ENCODE data around the gene ITPR1. TPM values are rescaled to one million over a fixed set of nuclear protein-coding genes. Genes with fewer than 3 reads are reported as not detected.

Gene ITPR1
- total RNA-seq, 2 donors from 2014 or later, result 5.9 TPM

DNA sequence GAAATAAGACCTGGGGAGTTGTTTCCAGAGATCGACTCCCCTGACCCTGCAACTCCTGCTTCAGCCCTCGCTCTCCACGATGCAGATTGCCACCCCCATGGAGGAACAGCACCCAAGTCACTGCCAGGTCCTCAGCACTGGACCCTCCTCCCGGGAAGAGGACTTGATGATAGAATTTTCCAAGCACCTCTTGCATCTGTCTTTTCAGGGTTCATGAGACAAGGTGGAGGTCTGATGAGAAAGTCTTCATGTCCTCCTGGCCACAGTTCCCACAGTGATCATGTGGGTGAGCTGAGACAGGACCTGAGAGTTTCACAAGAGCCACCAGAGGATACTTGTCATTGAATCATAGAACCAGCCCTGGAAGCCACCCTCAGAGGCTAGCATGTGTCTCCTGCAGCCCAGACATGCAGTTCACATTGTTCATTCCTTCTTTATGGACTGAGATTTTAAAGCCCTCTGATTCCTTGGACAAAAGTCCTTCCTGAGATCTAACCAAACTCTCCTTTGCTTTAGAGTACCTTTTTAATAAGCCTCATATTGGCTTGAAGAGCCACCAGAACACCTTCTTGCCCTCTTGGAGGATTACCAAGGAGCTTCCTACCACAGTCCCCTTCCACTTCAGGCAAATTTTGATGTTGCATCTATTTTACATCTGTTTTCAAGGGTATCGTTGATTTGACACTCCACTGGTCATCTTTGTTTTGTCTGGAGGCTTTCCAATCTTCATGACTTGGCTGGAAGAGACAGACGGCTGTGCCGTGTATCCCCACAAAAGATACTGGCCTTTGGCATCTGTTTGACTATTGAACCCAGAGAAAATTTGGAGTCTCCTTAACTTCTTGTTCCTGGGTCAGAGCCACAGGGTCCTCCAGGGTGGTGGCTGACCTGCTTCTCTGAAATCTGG is 261.3 kb downstream of the ITPR1 start:
- H3K9me3 ChIP-seq (ENCODE audit: control insufficient read depth, low read length), result no peaks in the 10 kb centered on the region
- peaks cover 16% of the 10 kb centered on the region for H3K4me1 ChIP-seq (ENCODE audit: control insufficient read depth, insufficient read depth, low read length)
- Mint-ChIP-seq H3K27me3 (ENCODE audit: insufficient read depth) (peaks cover 19% of the 10 kb centered on the region), H3K36me3 (ENCODE audit: low read depth) (no peaks in the 10 kb centered on the region), H3K4me3 (no peak overlapping the region), H3K27ac (no peak overlapping the region), H3K4me1 (peaks cover 50% of the 10 kb centered on the region), H3K9me3 (no peaks in the 10 kb centered on the region)
- H3K27ac ChIP-seq (ENCODE audit: low read depth, low read length), result no peak overlapping the region
- H3K27me3 ChIP-seq (ENCODE audit: control insufficient read depth, insufficient read depth, low read length, poor library complexity, severe bottlenecking), result peaks cover 4% of the 10 kb centered on the region
- H3K9ac ChIP-seq (ENCODE audit: extremely low read depth, low read length, poor library complexity, severe bottlenecking), result no peak overlapping the region
- H3K36me3 ChIP-seq (ENCODE audit: control insufficient read depth, insufficient read depth, low read length), result no peaks in the 10 kb centered on the region
- DNase-seq, result no peak
- WGBS, 2 experiments (ENCODE audit: insufficient coverage in 1 of 2, insufficient read length in 1 of 2), result 93 to 94% methylated on average over 4 to 7 of the region's 7 CpGs
- H3K4me3 ChIP-seq (ENCODE audit: low read length), result no peak overlapping the region
- TF ChIP-seq, protein P1, sequence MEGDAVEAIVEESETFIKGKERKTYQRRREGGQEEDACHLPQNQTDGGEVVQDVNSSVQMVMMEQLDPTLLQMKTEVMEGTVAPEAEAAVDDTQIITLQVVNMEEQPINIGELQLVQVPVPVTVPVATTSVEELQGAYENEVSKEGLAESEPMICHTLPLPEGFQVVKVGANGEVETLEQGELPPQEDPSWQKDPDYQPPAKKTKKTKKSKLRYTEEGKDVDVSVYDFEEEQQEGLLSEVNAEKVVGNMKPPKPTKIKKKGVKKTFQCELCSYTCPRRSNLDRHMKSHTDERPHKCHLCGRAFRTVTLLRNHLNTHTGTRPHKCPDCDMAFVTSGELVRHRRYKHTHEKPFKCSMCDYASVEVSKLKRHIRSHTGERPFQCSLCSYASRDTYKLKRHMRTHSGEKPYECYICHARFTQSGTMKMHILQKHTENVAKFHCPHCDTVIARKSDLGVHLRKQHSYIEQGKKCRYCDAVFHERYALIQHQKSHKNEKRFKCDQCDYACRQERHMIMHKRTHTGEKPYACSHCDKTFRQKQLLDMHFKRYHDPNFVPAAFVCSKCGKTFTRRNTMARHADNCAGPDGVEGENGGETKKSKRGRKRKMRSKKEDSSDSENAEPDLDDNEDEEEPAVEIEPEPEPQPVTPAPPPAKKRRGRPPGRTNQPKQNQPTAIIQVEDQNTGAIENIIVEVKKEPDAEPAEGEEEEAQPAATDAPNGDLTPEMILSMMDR (conservative IDR thresholded peaks at IDR 0.05), result no peak

DNA sequence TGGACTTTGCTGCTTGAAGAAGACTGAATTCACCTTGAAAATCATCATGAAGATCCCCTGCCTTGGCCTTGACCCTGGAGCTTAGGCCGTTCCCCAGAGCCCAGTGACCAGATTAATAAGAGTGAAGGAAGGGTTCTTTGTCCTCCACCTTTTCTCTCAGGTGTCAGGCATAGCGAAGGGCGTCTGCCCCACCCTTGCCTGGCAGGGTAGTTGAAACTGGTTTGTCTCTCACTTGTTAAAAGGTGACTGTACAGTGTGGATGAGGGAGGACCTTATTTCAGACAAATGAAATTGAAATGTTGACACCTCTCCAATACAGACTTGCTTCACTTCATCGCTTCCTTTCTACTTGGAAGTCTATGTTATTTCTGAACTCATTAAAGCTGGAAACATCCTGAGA is 262.4 kb downstream of the ITPR1 start:
- DNase-seq, result no peak
- TF ChIP-seq, protein P1 (conservative IDR thresholded peaks at IDR 0.05), result no peak
- H3K36me3 Mint-ChIP-seq (ENCODE audit: low read depth), result no peaks in the 10 kb centered on the region
- Histone ChIP-seq H3K27ac (ENCODE audit: low read depth, low read length) (no peak overlapping the region), H3K9ac (ENCODE audit: extremely low read depth, low read length, poor library complexity, severe bottlenecking) (no peak overlapping the region), H3K4me3 (ENCODE audit: low read length) (no peak overlapping the region), H3K27me3 (ENCODE audit: control insufficient read depth, insufficient read depth, low read length, poor library complexity, severe bottlenecking) (peaks cover 4% of the 10 kb centered on the region), H3K36me3 (ENCODE audit: control insufficient read depth, insufficient read depth, low read length) (no peaks in the 10 kb centered on the region), H3K9me3 (ENCODE audit: control insufficient read depth, low read length) (peaks cover under 1% of the 10 kb centered on the region), H3K4me1 (ENCODE audit: control insufficient read depth, insufficient read depth, low read length) (peaks cover 14% of the 10 kb centered on the region)
- peaks cover 39% of the 10 kb centered on the region for H3K4me1 Mint-ChIP-seq
- H3K4me3 Mint-ChIP-seq, result no peak overlapping the region
- no peaks in the 10 kb centered on the region for H3K9me3 Mint-ChIP-seq
- peaks cover 19% of the 10 kb centered on the region for H3K27me3 Mint-ChIP-seq (ENCODE audit: insufficient read depth)
- H3K27ac Mint-ChIP-seq, result no peak overlapping the region
- 94 to 100% methylated on average over 2 to 4 of the region's 4 CpGs for WGBS, 2 experiments (ENCODE audit: insufficient coverage in 1 of 2, insufficient read length in 1 of 2)

DNA sequence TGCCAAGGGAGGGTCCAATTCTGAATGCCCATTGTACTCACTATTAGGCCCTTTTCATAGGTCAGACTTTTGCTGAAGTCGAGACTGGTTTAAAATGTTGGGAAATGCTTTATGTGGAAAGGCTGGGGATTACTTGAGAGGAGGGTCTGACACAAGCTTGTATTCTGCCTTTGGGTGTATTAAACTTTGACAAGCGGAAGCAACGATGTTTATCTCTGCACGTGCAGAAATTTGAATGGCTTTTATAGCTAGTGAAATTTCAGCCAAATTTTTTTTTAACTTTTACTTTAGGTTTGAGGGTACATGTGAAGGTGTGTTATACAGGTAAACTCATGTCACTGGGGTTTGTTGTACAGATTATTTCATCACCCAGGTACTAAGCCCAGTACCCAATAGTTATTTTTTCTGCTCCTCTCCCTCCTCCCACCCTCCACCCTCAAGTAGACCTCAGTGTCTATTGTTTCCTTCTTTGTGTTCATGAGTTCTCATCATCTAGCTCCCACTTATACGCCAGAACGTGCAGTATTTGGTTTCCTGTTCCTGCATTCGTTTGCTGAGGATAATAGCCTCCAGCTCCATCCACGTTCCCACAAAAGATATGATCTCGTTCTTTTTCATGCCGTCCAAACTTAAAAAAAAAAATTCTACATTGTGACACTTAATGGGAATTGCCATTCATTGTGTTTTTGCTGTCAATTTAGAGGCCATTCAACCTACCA is 263.1 kb downstream of the ITPR1 start:
- H3K27me3 Mint-ChIP-seq (ENCODE audit: insufficient read depth), result peaks cover 19% of the 10 kb centered on the region
- TF ChIP-seq, protein P1 (conservative IDR thresholded peaks at IDR 0.05), result no peak
- no peak overlapping the region for H3K4me3 ChIP-seq (ENCODE audit: low read length)
- peaks cover 5% of the 10 kb centered on the region for H3K9me3 ChIP-seq (ENCODE audit: control insufficient read depth, low read length)
- H3K4me3 Mint-ChIP-seq, result no peak overlapping the region
- peaks cover 4% of the 10 kb centered on the region for H3K27me3 ChIP-seq (ENCODE audit: control insufficient read depth, insufficient read depth, low read length, poor library complexity, severe bottlenecking)
- H3K4me1 Mint-ChIP-seq, result peaks cover 32% of the 10 kb centered on the region
- H3K27ac Mint-ChIP-seq, result no peak overlapping the region
- no peak overlapping the region for H3K27ac ChIP-seq (ENCODE audit: low read depth, low read length)
- H3K4me1 ChIP-seq (ENCODE audit: control insufficient read depth, insufficient read depth, low read length), result peaks cover 8% of the 10 kb centered on the region
- no peak overlapping the region for H3K9ac ChIP-seq (ENCODE audit: extremely low read depth, low read length, poor library complexity, severe bottlenecking)
- no peak for DNase-seq
- H3K36me3 Mint-ChIP-seq (ENCODE audit: low read depth), result no peaks in the 10 kb centered on the region
- no peaks in the 10 kb centered on the region for H3K9me3 Mint-ChIP-seq
- no peaks in the 10 kb centered on the region for H3K36me3 ChIP-seq (ENCODE audit: control insufficient read depth, insufficient read depth, low read length)
- 91 to 95% methylated on average over 5 to 10 of the region's 10 CpGs for WGBS, 2 experiments (ENCODE audit: insufficient coverage in 1 of 2, insufficient read length in 1 of 2)
